ENCODE results near the gene DNAJC18.

- no peak for TF ChIP-seq CTCF (IDR thresholded peaks at IDR 0.05)
- TF ChIP-seq POLR2A (IDR thresholded peaks at IDR 0.05), result no peak
Observed at GRCh38 chr5:139462586-139463276, 23.4 kb upstream of the DNAJC18 start, which contains the start of gene ECSCR.
